Right lobe of liver (tissue), 6 donors: ENCODE results near the gene SLC13A4. TPM values are rescaled to one million over a fixed set of nuclear protein-coding genes. Genes with fewer than 3 reads are reported as not detected.
A peak's percentile ranks its signal among the peaks of the same experiment; 100 is the strongest.

Experiments used
- ATAC-seq, 4 donors: fragments of 200-7000 bp; cut with Tn5 transposase; one replicate each; pipeline ENCODE4 v1.9.1; 2020; ENCODE audit warnings: mild to moderate bottlenecking in 4 of 4, moderate library complexity in 4 of 4
- DNase-seq, 3 donors: peaks; one replicate each; pipeline ENCODE4 v3.0.0-alpha.2; 2020
- H3K27ac ChIP-seq, 3 donors: fragments of 200-600 bp; one replicate each; pipeline ENCODE4 v1.8.0; 2022
- H3K27me3 ChIP-seq, 2 donors: fragments of 200-600 bp; one replicate each; pipeline ENCODE4 v1.8.0; 2022
- H3K36me3 ChIP-seq, 4 donors: fragments of 200-600 bp; sonication (generic) in 1 of 4; one replicate each; pipeline versions ENCODE4 v1.5.1 to v1.8.0; 2017 to 2022; ENCODE audit warnings: control low read depth in 1 of 4
- H3K4me1 ChIP-seq, 4 donors: fragments of 200-600 bp; sonication (generic) in 1 of 4; one replicate each; pipeline versions ENCODE4 v1.5.1 to v1.8.0; 2017 to 2022; ENCODE audit warnings: control low read depth in 1 of 4
- H3K4me3 ChIP-seq, 3 donors: fragments of 200-600 bp; one replicate each; pipeline ENCODE4 v1.8.0; 2022
- H3K9me3 ChIP-seq, 4 donors: fragments of 200-600 bp; sonication (generic) in 1 of 4; one replicate each; pipeline versions ENCODE4 v1.5.1 to v1.8.0; 2017 to 2022; ENCODE audit warnings: control low read depth in 1 of 4
- CTCF ChIP-seq, 4 donors: fragments of 200-600 bp in 3 of 4; fragments of 450-650 bp in 1 of 4; IDR thresholded peaks; one replicate each; pipeline versions ENCODE4 v1.5.1 to v1.8.0; 2016 to 2022; ENCODE audit warnings: antibody characterized with exemption in 4 of 4, mild to moderate bottlenecking in 2 of 4
- POLR2A ChIP-seq: fragments of 450-650 bp; IDR thresholded peaks from one replicate; pipeline ENCODE4 v1.6.1; 2017; ENCODE audit warnings: antibody characterized with exemption, mild to moderate bottlenecking
- WGBS: methylation state at CpG from one replicate; pipeline ENCODE4 v1.1.6; 2018; ENCODE audit warnings: low coverage, low lambda C conversion rate; ENCODE audit not compliant: insufficient coverage; ENCODE audit errors: missing lambda C conversion rate; 5-methylcytosine and 5-hydroxymethylcytosine counted together
- intact Hi-C, 2 donors: fragments of 100-400 bp; cut with DNase I; formaldehyde crosslinking; loops; one replicate each; pipeline versions ENCODE4 v1.11.2 to v1.14.1; 2022
- total RNA-seq, 6 experiments: library from RNA; depleted of rRNA in 2 of 6; stranded (reverse); fragments of >200 nt in 2 of 6; fragmentation: NEBNext Ultra II Directional in 3 of 6; extraction: Animal tissue kit (Norgen Biotek cat#: 25700) in 3 of 6; gene quantifications; one replicate each; pipeline versions ENCODE4 v1.1.0 to v1.2.4, GENCODE V29; 2016 to 2023
- donor health status: DM: no; HTN: yes; CAD: no.
- donor health status: DM: no; HTN: no; CAD: no.
- donor health status: DM: no; HTN: no; CAD: no.
- donor health status: DM: no; HTN: yes; CAD: no.
- donor health status: DM: no; HTN: yes; CAD: no.

SLC13A4 gene
- total RNA-seq, 6 experiments from 2014 or later, result 0.09 to 0.25 (median 0.18) TPM; not detected in 2

GRCh38 chr7:135769005-135769802, 41.2 kb upstream of the SLC13A4 start:
- 50% methylated on average over 6 of the region's 7 CpGs for WGBS
- Histone ChIP-seq H3K4me1 (no peaks in the 10 kb centered on the region), H3K27me3 (no peaks in the 10 kb centered on the region), H3K27ac (peak overlapping the region in 1 of 3 donors; percentile 20), H3K9me3 (no peaks in the 10 kb centered on the region), H3K4me3 (no peak overlapping the region), H3K36me3 (no peaks in the 10 kb centered on the region)
- TF ChIP-seq POLR2A, result no peak
- TF ChIP-seq CTCF (IDR thresholded peaks at IDR 0.05), result no peak
- ATAC-seq (peak in 2 of 4 donors; percentile 28 to 50), DNase-seq (no peak)
- intact Hi-C loops, result no loop called here

GRCh38 chr7:135768467-135768866, 40.5 kb upstream of the SLC13A4 start:
- WGBS, result 53% methylated on average over 4 of the region's 4 CpGs

DNA sequence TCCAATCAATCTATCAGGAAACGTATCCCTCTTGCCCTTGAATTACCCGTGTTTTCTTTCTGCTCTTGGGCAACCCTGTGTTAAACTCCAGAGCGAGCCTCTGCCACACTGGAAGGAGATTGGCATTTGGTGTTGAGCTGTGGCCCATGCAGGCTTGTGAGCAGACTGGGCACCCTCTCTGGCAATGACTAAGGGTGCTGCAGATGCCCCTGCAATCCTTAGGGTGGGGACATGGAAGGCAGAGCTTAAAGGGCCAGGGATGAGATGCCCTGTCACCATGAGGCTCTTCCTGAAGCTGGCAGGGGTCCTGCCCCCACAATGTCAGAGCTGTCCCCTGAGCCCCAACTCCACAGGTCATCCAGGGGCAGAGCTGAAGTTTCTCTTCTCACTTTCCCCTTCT, 40.1 kb upstream of the SLC13A4 start:
- Histone ChIP-seq H3K9me3 (no peaks in the 10 kb centered on the region), H3K36me3 (no peaks in the 10 kb centered on the region), H3K4me1 (no peaks in the 10 kb centered on the region), H3K27ac (no peak overlapping the region), H3K4me3 (no peak overlapping the region), H3K27me3 (no peaks in the 10 kb centered on the region)
- TF ChIP-seq CTCF (IDR thresholded peaks at IDR 0.05), result no peak
- TF ChIP-seq POLR2A, result no peak
- ATAC-seq (no peak), DNase-seq (no peak)
- 41% methylated on average over 3 of the region's 3 CpGs for WGBS
- intact Hi-C loops, result no loop called here

More at GRCh38 chr7:135768467-135768866, 40.5 kb upstream of the SLC13A4 start:
- TF ChIP-seq CTCF (IDR thresholded peaks at IDR 0.05) (no peak), POLR2A (no peak)
- Histone ChIP-seq H3K9me3 (no peaks in the 10 kb centered on the region), H3K27me3 (no peaks in the 10 kb centered on the region), H3K4me1 (no peaks in the 10 kb centered on the region), H3K27ac (no peak overlapping the region), H3K4me3 (no peak overlapping the region), H3K36me3 (no peaks in the 10 kb centered on the region)
- ATAC-seq (no peak), DNase-seq (no peak)
- intact Hi-C loops, result no loop called here

GRCh38 chr7:135763261-135763660, 35.3 kb upstream of the SLC13A4 start:
- ATAC-seq (no peak), DNase-seq (no peak)
- H3K27ac ChIP-seq, result no peak overlapping the region
- no peaks in the 10 kb centered on the region for H3K36me3 ChIP-seq
- no peaks in the 10 kb centered on the region for H3K4me1 ChIP-seq
- intact Hi-C loops, result no loop called here
- TF ChIP-seq POLR2A (no peak), CTCF (IDR thresholded peaks at IDR 0.05) (no peak)
- H3K4me3 ChIP-seq, result no peak overlapping the region
- H3K9me3 ChIP-seq, result no peaks in the 10 kb centered on the region
- WGBS, result 50% methylated on average over 2 of the region's 2 CpGs
- H3K27me3 ChIP-seq, result no peaks in the 10 kb centered on the region
